ENCODE results near the gene ERGIC1.
A peak's percentile ranks its signal among the peaks of the same experiment; 100 is the strongest.

The ERGIC1 gene

DNA sequence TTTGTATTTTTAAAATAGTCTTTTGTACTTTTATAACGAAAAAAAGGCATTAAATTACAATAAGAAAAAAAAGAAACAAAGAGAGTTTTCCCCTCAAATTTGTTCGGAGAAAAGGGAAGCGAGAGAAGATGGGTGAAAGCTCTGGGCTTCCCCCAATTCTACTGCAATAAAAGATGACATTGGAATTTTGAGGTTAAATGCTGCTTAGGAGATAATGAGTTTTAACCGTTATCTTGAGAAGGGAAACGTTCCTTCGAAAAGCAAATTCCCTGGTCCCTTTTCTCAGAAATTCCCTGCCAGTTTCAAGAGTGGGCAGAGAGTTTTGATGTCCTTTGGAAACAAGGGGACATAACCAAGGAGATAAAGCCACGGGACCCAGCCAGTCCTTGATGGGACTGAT, 18.4 kb upstream of the ERGIC1 start:
- H3K4me3 ChIP-seq (ENCODE audit: low read depth, low read length), result no peak overlapping the region
- TF ChIP-seq CTCF (conservative IDR thresholded peaks at IDR 0.05; ENCODE audit: low read depth, low read length), result no peak
- no peak for DNase-seq (ENCODE audit: low read depth)

- no peak for TF ChIP-seq CTCF (conservative IDR thresholded peaks at IDR 0.05; ENCODE audit: low read depth, low read length)
- H3K4me3 ChIP-seq (ENCODE audit: low read depth, low read length), result no peak overlapping the region
- DNase-seq (ENCODE audit: low read depth), result peak; percentile 84
Observed at GRCh38 chr5:172816925-172817562, 17.0 kb upstream of the ERGIC1 start.

- no peak for TF ChIP-seq CTCF (conservative IDR thresholded peaks at IDR 0.05; ENCODE audit: low read depth, low read length)
- no peak for DNase-seq (ENCODE audit: low read depth)
- H3K4me3 ChIP-seq (ENCODE audit: low read depth, low read length), result no peak overlapping the region
Observed at GRCh38 chr5:172817664-172818063, 16.4 kb upstream of the ERGIC1 start.

GRCh38 chr5:172818081-172818480, 16.0 kb upstream of the ERGIC1 start:
- TF ChIP-seq CTCF (conservative IDR thresholded peaks at IDR 0.05; ENCODE audit: low read depth, low read length), result no peak
- no peak overlapping the region for H3K4me3 ChIP-seq (ENCODE audit: low read depth, low read length)
- no peak for DNase-seq (ENCODE audit: low read depth)

GRCh38 chr5:172819569-172819968, 14.5 kb upstream of the ERGIC1 start:
- DNase-seq (ENCODE audit: low read depth), result no peak
- TF ChIP-seq CTCF (conservative IDR thresholded peaks at IDR 0.05; ENCODE audit: low read depth, low read length), result no peak
- no peak overlapping the region for H3K4me3 ChIP-seq (ENCODE audit: low read depth, low read length)

DNA sequence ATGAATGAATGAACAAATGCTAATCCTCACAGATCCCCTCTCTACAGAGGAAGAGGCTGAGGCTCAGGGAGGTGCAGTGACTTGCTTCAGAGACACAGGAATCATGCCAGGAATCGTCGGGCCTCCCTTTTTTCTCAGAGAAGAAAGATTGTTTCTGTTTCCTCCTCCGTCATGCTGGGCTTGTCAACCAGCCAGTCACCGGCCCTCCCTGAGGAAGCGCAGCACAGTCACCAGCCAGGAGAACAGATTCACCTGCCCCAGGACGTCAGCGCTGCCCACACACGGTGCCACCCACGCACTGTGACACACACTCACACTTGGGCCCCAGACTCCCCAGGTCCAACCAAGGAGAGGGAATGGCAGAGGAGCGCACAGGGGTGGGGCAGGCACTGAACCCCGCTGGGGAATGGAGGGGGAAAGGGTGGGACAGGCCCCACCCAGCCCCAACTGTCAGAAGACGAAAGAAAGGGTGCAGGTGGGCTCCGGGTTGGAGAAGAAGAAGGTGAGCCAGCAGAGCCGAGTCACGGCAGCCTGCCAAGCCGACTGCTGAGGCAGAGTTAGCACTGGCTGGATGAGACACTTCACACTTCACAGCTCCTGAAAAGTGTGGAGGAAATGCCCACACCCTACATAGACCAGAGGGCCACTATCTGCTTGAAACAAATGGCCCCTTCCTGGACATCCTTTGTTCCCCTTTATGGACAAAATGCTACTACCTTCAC, 13.8 kb upstream of the ERGIC1 start:
- H3K4me3 ChIP-seq (ENCODE audit: low read depth, low read length), result no peak overlapping the region
- peak; percentile 70 for DNase-seq (ENCODE audit: low read depth)
- no peak for TF ChIP-seq CTCF (conservative IDR thresholded peaks at IDR 0.05; ENCODE audit: low read depth, low read length)

All from choroid plexus epithelial cell (primary cell).